WERI-Rb-1 (cell line): ENCODE data around the gene NACA.

Experiments
- DNase-seq: peaks from one replicate; pipeline ENCODE4 v3.0.0-alpha.2; 2020
- H3K27ac ChIP-seq: fragments of 250-450 bp; sonication (Bioruptor Pico); 2 replicates; pipeline ENCODE4 v1.5.1; 2020; ENCODE audit warnings: mild to moderate bottlenecking, moderate library complexity
- H3K27me3 ChIP-seq: fragments of 250-450 bp; sonication (Bioruptor Pico); 2 replicates; pipeline ENCODE4 v1.5.1; 2021; ENCODE audit warnings: mild to moderate bottlenecking, low read depth, moderate library complexity; ENCODE audit not compliant: insufficient read depth, severe bottlenecking
- H3K36me3 ChIP-seq: fragments of 250-450 bp; sonication (Bioruptor Pico); 2 replicates; pipeline ENCODE4 v1.5.1; 2020; ENCODE audit warnings: mild to moderate bottlenecking, moderate library complexity
- H3K4me3 ChIP-seq: 2 replicates; pipeline ENCODE4 v1.5.1; 2011; ENCODE audit warnings: low read depth, mild to moderate bottlenecking, control low read depth, low read length
- H3K9me3 ChIP-seq: fragments of 250-450 bp; sonication (Bioruptor Pico); 2 replicates; pipeline ENCODE4 v1.5.1; 2021; ENCODE audit warnings: mild to moderate bottlenecking, moderate library complexity; ENCODE audit not compliant: severe bottlenecking
- CTCF ChIP-seq: IDR thresholded peaks from 2 replicates; pipeline ENCODE4 v1.5.1; 2011; ENCODE audit warnings: low read depth, mild to moderate bottlenecking, control low read depth, inconsistent platforms, low read length

The NACA gene

GRCh38 chr12:56687223-56688128 is 37.6 kb downstream of the NACA start:
- Histone ChIP-seq H3K4me3 (peak overlapping the region; percentile 100), H3K9me3 (peaks cover 8% of the 10 kb centered on the region), H3K27ac (peak overlapping the region; percentile 98), H3K36me3 (peaks cover 37% of the 10 kb centered on the region), H3K27me3 (no peaks in the 10 kb centered on the region)
- TF ChIP-seq CTCF = no peak
- DNase-seq = peak; percentile 29

GRCh38 chr12:56684745-56685359 is 40.2 kb downstream of the NACA start:
- Histone ChIP-seq H3K27me3 (no peaks in the 10 kb centered on the region), H3K27ac (no peak overlapping the region), H3K36me3 (peaks cover 53% of the 10 kb centered on the region), H3K9me3 (peaks cover 8% of the 10 kb centered on the region), H3K4me3 (no peak overlapping the region)
- no peak for TF ChIP-seq CTCF
- DNase-seq = no peak

- no peak overlapping the region for H3K4me3 ChIP-seq
- H3K36me3 ChIP-seq = peaks cover 65% of the 10 kb centered on the region
- DNase-seq = no peak
- no peaks in the 10 kb centered on the region for H3K9me3 ChIP-seq
- H3K27me3 ChIP-seq = no peaks in the 10 kb centered on the region
- no peak overlapping the region for H3K27ac ChIP-seq
- TF ChIP-seq CTCF = no peak
Measured at GRCh38 chr12:56682323-56682722, 42.8 kb downstream of the NACA start.

- no peaks in the 10 kb centered on the region for H3K9me3 ChIP-seq
- peak; percentile 16 for DNase-seq
- peak overlapping the region; percentile 25 for H3K27ac ChIP-seq
- no peak overlapping the region for H3K4me3 ChIP-seq
- TF ChIP-seq CTCF = no peak
- H3K27me3 ChIP-seq = no peaks in the 10 kb centered on the region
- peaks cover 56% of the 10 kb centered on the region for H3K36me3 ChIP-seq
Measured at GRCh38 chr12:56679883-56680575, 45.1 kb downstream of the NACA start.

- H3K27ac ChIP-seq = no peak overlapping the region
- TF ChIP-seq CTCF = no peak
- no peaks in the 10 kb centered on the region for H3K9me3 ChIP-seq
- H3K27me3 ChIP-seq = no peaks in the 10 kb centered on the region
- no peak overlapping the region for H3K4me3 ChIP-seq
- no peak for DNase-seq
- peaks cover 47% of the 10 kb centered on the region for H3K36me3 ChIP-seq
Measured at GRCh38 chr12:56678852-56679251, 46.2 kb downstream of the NACA start.
